HCT116 (cell line): ENCODE data around the gene MRGPRX2.

Experiments
- POLR2A ChIP-seq: IDR thresholded peaks from 2 replicates; pipeline ENCODE4 v1.7.0; 2011; ENCODE audit warnings: borderline replicate concordance; ENCODE audit not compliant: insufficient read depth, insufficient read length; ENCODE audit errors: extremely low read depth
- TF ChIP-seq, protein P1 (sequence below), 3 experiments: fragments of 200-600 bp in 1 of 3; sonication (generic) in 1 of 3; IDR thresholded peaks in 2 of 3; conservative IDR thresholded peaks in 1 of 3; 2 replicates each; pipeline ENCODE4 v1.5.1; 2012 to 2017; ENCODE audit warnings: low read depth in 2 of 3, low read length in 2 of 3, antibody characterized with exemption in 1 of 3, borderline replicate concordance in 1 of 3, control low read depth in 1 of 3, mild to moderate bottlenecking in 1 of 3, mixed read lengths in 1 of 3, mixed run types in 1 of 3, moderate library complexity in 1 of 3; ENCODE audit not compliant: insufficient read depth in 1 of 3
- TF ChIP-seq, protein P2 (sequence below): IDR thresholded peaks from 2 replicates; pipeline ENCODE4 v1.6.1; 2011; ENCODE audit warnings: mild to moderate bottlenecking, low read length, moderate library complexity; ENCODE audit not compliant: insufficient replicate concordance; ENCODE audit errors: extremely low read depth
- TF ChIP-seq, protein P3 (sequence below): IDR thresholded peaks from 2 replicates; pipeline ENCODE4 v1.6.1; 2012; ENCODE audit warnings: low read depth

GRCh38 chr11:19026862-19027261, 33.7 kb downstream of the MRGPRX2 start:
- TF ChIP-seq, protein P1, sequence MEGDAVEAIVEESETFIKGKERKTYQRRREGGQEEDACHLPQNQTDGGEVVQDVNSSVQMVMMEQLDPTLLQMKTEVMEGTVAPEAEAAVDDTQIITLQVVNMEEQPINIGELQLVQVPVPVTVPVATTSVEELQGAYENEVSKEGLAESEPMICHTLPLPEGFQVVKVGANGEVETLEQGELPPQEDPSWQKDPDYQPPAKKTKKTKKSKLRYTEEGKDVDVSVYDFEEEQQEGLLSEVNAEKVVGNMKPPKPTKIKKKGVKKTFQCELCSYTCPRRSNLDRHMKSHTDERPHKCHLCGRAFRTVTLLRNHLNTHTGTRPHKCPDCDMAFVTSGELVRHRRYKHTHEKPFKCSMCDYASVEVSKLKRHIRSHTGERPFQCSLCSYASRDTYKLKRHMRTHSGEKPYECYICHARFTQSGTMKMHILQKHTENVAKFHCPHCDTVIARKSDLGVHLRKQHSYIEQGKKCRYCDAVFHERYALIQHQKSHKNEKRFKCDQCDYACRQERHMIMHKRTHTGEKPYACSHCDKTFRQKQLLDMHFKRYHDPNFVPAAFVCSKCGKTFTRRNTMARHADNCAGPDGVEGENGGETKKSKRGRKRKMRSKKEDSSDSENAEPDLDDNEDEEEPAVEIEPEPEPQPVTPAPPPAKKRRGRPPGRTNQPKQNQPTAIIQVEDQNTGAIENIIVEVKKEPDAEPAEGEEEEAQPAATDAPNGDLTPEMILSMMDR (IDR thresholded peaks at IDR 0.05 in 2 of 3, conservative IDR thresholded peaks at IDR 0.05 in 1 of 3; ENCODE audit: borderline replicate concordance in 1 of 3, insufficient read depth in 1 of 3, low read depth in 2 of 3, low read length in 2 of 3): no peak
- TF ChIP-seq POLR2A: no peak
- TF ChIP-seq, protein P2, sequence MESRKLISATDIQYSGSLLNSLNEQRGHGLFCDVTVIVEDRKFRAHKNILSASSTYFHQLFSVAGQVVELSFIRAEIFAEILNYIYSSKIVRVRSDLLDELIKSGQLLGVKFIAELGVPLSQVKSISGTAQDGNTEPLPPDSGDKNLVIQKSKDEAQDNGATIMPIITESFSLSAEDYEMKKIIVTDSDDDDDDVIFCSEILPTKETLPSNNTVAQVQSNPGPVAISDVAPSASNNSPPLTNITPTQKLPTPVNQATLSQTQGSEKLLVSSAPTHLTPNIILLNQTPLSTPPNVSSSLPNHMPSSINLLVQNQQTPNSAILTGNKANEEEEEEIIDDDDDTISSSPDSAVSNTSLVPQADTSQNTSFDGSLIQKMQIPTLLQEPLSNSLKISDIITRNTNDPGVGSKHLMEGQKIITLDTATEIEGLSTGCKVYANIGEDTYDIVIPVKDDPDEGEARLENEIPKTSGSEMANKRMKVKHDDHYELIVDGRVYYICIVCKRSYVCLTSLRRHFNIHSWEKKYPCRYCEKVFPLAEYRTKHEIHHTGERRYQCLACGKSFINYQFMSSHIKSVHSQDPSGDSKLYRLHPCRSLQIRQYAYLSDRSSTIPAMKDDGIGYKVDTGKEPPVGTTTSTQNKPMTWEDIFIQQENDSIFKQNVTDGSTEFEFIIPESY: no peak
- TF ChIP-seq, protein P3, sequence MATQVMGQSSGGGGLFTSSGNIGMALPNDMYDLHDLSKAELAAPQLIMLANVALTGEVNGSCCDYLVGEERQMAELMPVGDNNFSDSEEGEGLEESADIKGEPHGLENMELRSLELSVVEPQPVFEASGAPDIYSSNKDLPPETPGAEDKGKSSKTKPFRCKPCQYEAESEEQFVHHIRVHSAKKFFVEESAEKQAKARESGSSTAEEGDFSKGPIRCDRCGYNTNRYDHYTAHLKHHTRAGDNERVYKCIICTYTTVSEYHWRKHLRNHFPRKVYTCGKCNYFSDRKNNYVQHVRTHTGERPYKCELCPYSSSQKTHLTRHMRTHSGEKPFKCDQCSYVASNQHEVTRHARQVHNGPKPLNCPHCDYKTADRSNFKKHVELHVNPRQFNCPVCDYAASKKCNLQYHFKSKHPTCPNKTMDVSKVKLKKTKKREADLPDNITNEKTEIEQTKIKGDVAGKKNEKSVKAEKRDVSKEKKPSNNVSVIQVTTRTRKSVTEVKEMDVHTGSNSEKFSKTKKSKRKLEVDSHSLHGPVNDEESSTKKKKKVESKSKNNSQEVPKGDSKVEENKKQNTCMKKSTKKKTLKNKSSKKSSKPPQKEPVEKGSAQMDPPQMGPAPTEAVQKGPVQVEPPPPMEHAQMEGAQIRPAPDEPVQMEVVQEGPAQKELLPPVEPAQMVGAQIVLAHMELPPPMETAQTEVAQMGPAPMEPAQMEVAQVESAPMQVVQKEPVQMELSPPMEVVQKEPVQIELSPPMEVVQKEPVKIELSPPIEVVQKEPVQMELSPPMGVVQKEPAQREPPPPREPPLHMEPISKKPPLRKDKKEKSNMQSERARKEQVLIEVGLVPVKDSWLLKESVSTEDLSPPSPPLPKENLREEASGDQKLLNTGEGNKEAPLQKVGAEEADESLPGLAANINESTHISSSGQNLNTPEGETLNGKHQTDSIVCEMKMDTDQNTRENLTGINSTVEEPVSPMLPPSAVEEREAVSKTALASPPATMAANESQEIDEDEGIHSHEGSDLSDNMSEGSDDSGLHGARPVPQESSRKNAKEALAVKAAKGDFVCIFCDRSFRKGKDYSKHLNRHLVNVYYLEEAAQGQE: no peak
